NCI-H146 treated with DMSO at 0.1 percent for 48 hours (cell line): Measurements from ENCODE around the gene DOCK10.
"Not testable (repeated sequence)": the region's sequence is repeated elsewhere in the genome, so short reads cannot be mapped to it uniquely, and the experiment has no call there.

ENCODE experiments used
- DNase-seq: peaks from one replicate; lab custom pipeline; 2025; ENCODE audit not compliant: unreplicated experiment; lab: John Stamatoyannopoulos, UW

Gene DOCK10

GRCh38 chr2:224951723-224952481 is 90.4 kb downstream of the DOCK10 start:
- DNase-seq: no peak

- no peak for DNase-seq
Measured at GRCh38 chr2:224948859-224949258, 93.4 kb downstream of the DOCK10 start.

- DNase-seq: no peak
Measured at GRCh38 chr2:224948005-224948404, 94.3 kb downstream of the DOCK10 start.

DNA sequence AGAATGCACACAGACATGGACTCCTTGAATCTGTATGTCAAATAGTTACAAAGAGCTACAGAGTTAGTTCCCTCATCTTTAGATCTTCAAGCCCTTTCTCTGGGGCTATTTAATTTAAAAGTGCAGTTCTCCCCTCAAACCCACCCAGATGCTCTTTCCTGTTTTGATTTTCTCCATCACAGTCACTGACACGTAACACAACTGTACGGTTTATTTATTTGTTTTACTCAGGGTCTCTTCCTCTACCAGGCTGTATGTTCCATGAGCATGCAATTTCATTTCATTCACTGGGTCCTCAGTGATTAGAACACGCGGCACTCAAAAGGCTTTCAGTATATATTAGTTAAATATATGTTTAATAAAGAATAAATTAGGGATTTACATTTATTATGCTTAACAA is 94.7 kb downstream of the DOCK10 start:
- no peak for DNase-seq

DNA sequence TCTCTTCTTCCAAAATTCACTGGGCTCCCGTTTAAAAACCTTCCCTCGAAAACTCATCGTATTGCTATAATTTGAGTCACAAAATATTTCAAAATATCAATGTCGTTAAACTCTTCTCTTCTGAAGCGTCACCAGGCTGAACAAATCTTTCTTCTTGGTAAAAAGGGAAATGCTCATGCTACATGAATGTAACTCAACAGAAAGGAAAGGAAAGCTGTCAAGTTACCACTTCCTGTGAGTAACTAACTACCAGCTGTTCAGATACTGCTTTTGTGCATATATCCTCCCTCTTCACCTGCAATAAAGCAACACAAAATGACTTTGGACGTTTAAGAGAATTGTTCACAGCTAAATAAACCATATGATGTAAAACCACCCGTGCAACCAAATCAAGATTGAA is 95.4 kb downstream of the DOCK10 start:
- no peak for DNase-seq

DNA sequence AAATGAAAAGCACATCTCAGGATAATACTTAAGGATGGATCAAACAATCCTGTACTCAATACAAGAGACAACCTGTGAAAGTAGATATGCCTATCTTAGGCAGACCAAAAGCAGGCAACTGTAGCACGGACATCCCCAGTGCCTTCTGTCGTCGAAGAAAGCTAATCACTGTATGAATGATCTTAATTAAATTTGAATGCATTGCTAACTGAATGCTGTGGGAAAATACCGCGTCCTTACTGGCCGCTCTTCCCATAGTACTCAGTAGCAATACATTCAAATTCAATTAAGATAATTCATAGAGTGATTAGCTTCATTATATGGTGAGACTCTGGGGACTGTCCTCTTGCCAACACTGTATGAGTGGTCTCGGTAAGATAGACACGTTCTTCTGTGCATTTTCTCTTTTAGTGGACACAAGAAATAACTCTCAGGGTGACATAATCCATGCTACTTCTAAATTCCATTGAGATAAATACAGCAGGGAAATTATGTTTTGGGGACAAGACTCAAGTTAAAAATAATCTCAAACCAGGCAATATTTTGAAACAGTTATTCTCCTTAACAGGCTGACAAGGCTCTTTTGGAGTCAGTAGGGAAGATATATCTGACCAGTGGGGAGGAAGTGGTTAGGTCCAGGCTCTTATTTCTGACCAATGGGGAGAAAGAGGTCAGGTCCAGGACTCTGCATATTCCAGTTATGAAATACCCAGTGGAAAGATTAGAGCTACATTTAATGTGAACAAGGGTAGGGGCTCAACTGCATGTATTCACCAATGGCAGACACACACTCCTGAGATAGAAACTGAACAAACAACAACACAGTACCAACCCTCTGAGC is 97.3 kb downstream of the DOCK10 start:
- no peak for DNase-seq

DNA sequence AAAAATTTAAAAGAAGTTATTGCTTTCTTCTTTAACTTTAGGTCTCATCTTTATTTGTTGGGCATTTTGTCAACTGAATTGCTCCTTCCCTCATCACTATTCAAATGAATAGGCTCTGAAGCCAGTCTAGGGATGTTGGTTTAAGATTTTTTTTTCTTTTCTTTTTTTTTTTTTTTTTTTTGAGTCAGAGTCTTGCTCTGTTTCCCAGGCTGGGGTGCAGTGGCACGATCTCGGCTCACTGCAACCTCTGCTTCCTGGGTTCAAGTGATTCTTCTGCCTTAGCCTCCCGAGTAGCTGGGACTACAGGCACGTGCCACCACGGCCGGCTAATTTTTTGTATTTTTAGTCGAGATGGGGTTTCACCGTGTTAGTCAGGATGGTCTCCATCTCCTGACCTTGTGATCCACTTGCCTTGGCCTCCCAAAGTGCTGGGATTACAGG is 98.6 kb downstream of the DOCK10 start:
- not testable (repeated sequence) for DNase-seq

DNA sequence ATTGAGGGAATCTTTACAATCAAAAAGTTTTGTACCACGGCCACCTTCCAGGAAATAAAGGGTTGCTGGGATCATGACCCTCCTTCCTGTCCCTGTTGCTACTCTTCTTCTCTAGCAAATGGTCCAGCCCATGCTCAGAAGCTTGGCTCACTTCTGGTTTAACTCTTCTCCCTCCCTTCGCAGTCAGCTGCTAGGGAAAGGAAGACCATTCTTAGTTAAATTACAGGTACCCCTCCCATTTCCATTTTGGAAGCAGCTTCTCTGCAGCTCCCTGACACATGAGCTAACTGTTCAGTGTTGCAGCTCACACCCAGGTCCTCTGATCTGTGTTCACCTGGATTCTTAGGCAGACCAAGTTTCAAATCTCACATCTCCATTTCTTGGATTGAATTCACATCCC is 100.3 kb downstream of the DOCK10 start:
- no peak for DNase-seq

DNA sequence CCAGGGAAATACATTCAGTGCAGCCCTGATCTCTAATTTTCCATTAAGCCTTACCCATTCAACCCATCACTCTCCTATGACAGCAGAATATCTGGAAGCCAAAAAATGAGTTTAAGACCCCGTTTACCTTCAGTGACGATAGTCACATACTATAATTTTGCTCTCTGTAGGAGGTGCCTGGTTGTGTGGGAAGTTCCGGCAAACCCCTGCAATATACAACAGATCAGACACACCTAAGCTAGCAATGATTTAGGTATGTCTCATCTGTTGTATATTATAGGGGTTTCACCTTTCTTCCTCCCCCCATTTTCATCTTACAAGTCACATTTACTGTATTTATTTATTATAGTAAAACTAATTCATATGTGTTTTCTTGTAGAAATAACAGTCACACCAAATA is 101.7 kb downstream of the DOCK10 start:
- no peak for DNase-seq

DNA sequence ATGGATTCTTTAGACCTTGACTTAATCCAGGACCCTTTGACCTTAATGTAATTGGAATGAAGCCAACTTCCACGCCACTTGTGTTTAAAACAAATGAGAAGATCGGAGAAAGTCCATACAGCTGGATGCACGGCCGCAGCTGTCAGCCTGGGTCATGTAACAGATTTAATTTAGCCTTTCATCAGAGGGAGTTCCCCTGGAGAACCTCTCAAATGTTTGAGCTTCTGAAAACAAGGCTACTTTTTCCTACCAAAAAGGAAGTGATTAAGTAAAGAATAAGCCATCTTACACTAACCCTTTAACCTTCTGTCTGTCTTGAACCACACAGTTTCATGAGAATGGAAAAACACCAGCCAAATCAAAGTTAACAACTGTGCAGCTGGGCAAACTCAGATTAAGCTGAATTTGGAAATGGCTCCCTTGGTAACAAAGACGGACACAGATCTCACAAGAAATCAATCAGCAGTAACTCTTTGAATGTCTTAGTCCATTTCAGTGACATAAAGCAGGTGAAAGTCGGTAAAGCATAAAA is 103.6 kb downstream of the DOCK10 start:
- no peak for DNase-seq

GRCh38 chr2:224937887-224938286 is 104.4 kb downstream of the DOCK10 start:
- no peak for DNase-seq

DNA sequence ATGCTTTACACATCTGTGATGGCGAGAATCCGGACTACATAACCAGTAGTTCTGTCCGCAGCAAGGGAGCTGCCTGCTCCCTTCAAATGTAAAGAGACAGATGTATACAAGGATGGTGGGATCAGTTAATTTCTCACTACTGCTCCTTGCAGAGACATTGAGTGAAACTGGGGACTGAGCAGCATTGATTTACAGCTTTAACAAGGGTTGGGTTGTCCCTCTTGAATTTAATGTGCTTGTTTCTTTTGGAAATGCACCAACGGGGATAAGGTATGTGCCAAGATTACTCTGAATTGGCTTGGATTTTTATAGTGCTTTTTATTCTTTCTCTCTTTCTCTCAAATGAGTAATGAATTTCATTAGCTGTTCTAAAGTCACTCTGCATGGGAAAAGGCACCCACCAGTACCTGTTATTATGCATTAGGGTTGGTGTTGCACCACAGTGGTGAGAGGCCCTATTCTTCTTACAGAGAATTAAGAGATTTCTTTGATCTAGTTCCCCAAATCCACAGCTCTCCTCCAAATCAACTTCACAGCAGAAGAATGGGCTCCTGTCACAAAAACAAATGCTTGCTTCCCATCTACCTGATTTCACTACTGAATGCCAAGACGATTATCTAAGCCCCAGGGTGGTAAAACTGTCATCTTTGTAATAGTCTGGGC is 107.6 kb downstream of the DOCK10 start:
- DNase-seq: no peak

DNA sequence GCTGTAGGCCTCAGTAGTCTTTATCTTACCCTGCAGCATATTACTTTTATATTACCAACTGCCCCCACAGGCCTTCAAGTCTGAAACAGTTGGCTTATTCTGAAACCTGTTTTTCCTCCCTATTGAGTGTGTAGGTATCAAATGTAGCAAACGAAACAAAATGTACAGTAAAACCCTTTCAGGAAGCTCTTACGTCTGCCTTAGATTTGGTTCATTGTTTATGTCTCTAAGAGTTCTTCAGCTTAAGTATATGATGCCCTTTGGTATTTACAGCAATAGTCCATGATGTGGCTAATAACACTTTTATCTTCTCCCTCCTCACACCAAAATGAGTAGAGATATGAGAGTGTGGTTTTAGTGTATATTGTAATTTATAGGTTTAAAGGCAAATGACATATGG is 108.8 kb downstream of the DOCK10 start:
- no peak for DNase-seq

GRCh38 chr2:224932522-224932921 is 109.7 kb downstream of the DOCK10 start:
- no peak for DNase-seq

DNA sequence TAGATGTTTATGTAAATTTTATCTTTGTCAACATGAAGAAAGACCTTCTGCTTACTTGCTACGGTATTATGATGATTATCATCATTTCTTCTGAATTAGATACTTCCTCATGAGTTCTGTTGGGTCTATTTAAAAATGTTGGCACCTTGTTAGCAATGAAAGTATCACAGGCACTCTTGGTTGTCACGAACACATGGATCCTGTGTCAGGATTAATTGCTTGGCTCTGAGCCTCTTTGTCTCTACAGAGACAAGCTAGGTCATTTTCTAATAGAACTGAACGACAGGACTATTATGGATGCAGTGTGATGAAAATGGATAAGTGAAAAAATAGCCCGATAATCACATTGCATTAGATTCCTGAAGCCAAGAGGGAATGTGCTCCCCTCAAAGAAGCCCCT is 110.3 kb downstream of the DOCK10 start:
- no peak for DNase-seq

DNA sequence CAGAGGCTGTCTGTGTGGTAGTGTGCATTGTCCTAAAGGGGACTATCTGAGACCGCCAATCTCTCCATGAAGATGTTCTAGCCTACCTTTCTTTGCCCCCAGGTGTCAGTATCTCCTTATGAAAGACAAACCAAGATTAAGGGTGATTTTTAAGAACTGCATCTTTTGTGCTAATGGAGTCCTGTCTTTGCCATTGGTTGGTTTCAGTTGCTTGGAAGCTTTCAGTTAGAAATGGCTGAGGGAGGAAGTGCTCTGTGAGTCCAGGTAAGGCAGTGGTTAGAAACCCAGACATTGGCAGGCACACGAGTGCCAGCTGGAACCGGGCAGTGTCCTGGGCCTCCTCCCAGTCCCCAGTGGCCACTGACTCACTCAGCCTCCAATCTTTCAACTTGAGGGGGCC is 111.3 kb downstream of the DOCK10 start:
- DNase-seq: no peak

GRCh38 chr2:224930124-224930523 is 112.1 kb downstream of the DOCK10 start:
- no peak for DNase-seq

DNA sequence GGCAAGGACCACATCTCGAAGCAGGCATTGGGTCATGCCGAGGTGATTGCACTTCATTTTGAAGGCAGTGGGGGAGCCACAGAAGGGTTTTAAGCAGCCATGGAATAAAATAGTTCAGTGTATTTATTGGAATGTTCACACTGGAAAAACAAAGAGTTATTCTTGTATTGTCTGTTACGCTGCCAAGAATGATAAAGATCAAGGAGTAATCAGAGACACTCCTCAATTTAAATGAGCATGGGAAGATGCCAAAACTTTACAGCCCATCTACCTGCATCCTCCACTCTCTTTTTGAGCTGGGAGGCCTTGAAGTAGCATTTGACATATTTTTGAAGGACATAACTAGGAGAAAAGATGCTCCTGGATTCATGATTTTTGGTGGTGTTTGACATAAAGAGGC is 112.8 kb downstream of the DOCK10 start:
- no peak for DNase-seq

DNA sequence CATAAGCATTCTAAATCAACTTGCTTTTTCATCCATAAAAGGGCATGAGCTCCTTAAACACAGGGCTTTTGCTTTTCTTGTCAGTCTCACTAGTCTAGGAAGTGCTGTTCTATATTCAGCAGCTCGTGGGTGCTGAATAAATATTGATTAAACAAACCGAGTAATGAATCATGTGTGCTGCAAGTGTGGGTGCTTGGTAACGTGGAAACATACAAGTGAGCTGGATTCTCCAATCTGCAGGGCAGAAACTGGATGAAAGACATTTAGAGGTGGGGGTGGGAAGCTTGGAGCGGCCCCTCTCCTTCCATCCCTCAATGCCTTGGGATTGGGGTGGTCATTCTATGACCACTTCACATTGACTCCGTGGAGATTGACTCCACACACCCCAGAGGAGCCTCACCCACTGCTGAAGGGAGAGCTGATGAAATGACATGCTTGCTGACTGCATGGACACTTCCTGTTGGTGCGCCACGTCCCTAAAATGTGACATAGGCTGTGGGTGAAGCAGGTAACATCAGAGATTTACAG is 114.6 kb downstream of the DOCK10 start:
- no peak for DNase-seq

DNA sequence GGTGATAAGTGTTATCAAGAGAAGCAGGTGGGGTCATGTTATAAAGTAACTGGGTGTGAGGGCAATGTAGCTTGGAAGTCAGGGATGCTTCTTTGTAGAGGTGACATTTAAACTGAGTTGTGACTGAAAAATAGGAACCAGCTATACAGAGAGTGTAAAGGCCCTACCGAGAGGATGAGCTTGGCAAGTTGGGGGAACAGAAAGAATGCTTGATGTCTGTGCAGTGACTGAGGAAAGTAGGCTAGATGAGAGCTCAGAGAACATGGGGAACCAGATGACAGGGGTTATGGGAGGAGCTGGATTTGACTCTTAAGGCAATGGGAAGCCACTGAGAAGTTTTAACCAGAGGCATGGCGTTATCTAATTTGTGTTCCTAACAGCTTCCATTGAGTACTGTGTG is 115.3 kb downstream of the DOCK10 start:
- DNase-seq: no peak

GRCh38 chr2:224925810-224926100 is 116.5 kb downstream of the DOCK10 start:
- no peak for DNase-seq
